ENCODE results near the gene CEP89.

CEP89 gene

GRCh38 chr19:32831611-32832010, 140.1 kb downstream of the CEP89 start:
- DNase-seq: no peak

- DNase-seq: no peak
Observed at GRCh38 chr19:32830231-32831014, 141.3 kb downstream of the CEP89 start.

- DNase-seq: no peak
Observed at GRCh38 chr19:32829345-32829896, 142.3 kb downstream of the CEP89 start.

GRCh38 chr19:32828643-32829344, 143.0 kb downstream of the CEP89 start:
- peak; percentile 19 for DNase-seq

GRCh38 chr19:32828139-32828538, 143.6 kb downstream of the CEP89 start:
- no peak for DNase-seq

All from CD4-positive, alpha-beta T cell treated with Interleukin-17A for 4 hours (primary cell).